SU-DHL-6 (cell line): Measurements from ENCODE around the gene YTHDF1.
"Not testable (repeated sequence)": the region's sequence is repeated elsewhere in the genome, so short reads cannot be mapped to it uniquely, and the experiment has no call there.

Experiments
- H2AFZ ChIP-seq: fragments of 200-600 bp; sonication (generic); 2 replicates; pipeline ENCODE4 v1.6.1; 2014; ENCODE audit warnings: low read depth, mild to moderate bottlenecking, moderate library complexity, mixed read lengths, antibody characterized with exemption, low read length; ENCODE audit not compliant: severe bottlenecking
- H3F3A ChIP-seq: fragments of 200-600 bp; shearing (Covaris generic); 2 replicates; pipeline ENCODE4 v1.6.0; 2016; ENCODE audit warnings: antibody characterized with exemption, mild to moderate bottlenecking; ENCODE audit not compliant: insufficient read depth
- H3K27ac ChIP-seq: fragments of 200-600 bp; sonication (generic); 2 replicates; pipeline ENCODE4 v1.5.1; 2016; ENCODE audit warnings: low read depth, mild to moderate bottlenecking, low read length, moderate library complexity, mixed read lengths
- H3K27me3 ChIP-seq: fragments of 200-600 bp; sonication (generic), shearing (Covaris generic); 2 replicates; pipeline ENCODE4 v1.6.0; 2014; ENCODE audit warnings: mild to moderate bottlenecking, low read length
- H3K36me3 ChIP-seq: fragments of 200-600 bp; sonication (generic); 2 replicates; pipeline ENCODE4 v1.6.1; 2014; ENCODE audit warnings: mild to moderate bottlenecking, low read length, mixed read lengths
- H3K4me2 ChIP-seq: fragments of 300-600, 200-600 bp; shearing (Covaris generic), sonication (generic); 2 replicates; pipeline ENCODE4 v1.6.0; 2014; ENCODE audit warnings: low read length, low read depth, mild to moderate bottlenecking; ENCODE audit not compliant: poor library complexity, severe bottlenecking
- H3K4me3 ChIP-seq: fragments of 200-600 bp; sonication (generic); 2 replicates; pipeline ENCODE4 v1.5.1; 2014; ENCODE audit warnings: antibody characterized with exemption, low read length, mild to moderate bottlenecking, mixed read lengths; ENCODE audit not compliant: insufficient read depth, poor library complexity, severe bottlenecking
- H3K79me2 ChIP-seq: fragments of 200-600 bp; sonication (generic); 2 replicates; pipeline ENCODE4 v1.6.1; 2014; ENCODE audit warnings: mild to moderate bottlenecking, low read length, moderate library complexity; ENCODE audit not compliant: insufficient read depth
- H3K9ac ChIP-seq: fragments of 200-600 bp; sonication (generic); 2 replicates; pipeline ENCODE4 v1.7.0; 2014; ENCODE audit warnings: mild to moderate bottlenecking, low read length
- H3K9me2 ChIP-seq: fragments of 200-600 bp; sonication (generic); replicated peaks from 2 replicates; pipeline ENCODE4 v1.6.1; 2014; ENCODE audit warnings: low read length; ENCODE audit not compliant: insufficient read depth
- H3K9me3 ChIP-seq: fragments of 200-600 bp; sonication (generic); 2 replicates; pipeline ENCODE4 v1.6.1; 2014; ENCODE audit warnings: low read length, mixed read lengths; ENCODE audit not compliant: insufficient read depth
- H4K20me1 ChIP-seq: fragments of 200-600 bp; sonication (generic); 2 replicates; pipeline ENCODE4 v1.6.1; 2014; ENCODE audit warnings: low read depth, mild to moderate bottlenecking, antibody characterized with exemption, low read length, moderate library complexity, mixed read lengths
- EZH2phosphoT487 ChIP-seq: fragments of 200-600 bp; sonication (generic), shearing (Covaris generic); conservative IDR thresholded peaks from 2 replicates; pipeline ENCODE4 v1.6.1; 2018; ENCODE audit warnings: mild to moderate bottlenecking, antibody characterized with exemption, low read length, moderate library complexity, mixed read lengths
- TF ChIP-seq, protein P1 (sequence below): fragments of 200-600 bp; sonication (generic); IDR thresholded peaks from one replicate; pipeline ENCODE4 v1.5.1; 2017; ENCODE audit warnings: antibody characterized with exemption, mild to moderate bottlenecking, low read length, moderate library complexity; ENCODE audit not compliant: insufficient read depth, poor library complexity, severe bottlenecking

The YTHDF1 gene

DNA sequence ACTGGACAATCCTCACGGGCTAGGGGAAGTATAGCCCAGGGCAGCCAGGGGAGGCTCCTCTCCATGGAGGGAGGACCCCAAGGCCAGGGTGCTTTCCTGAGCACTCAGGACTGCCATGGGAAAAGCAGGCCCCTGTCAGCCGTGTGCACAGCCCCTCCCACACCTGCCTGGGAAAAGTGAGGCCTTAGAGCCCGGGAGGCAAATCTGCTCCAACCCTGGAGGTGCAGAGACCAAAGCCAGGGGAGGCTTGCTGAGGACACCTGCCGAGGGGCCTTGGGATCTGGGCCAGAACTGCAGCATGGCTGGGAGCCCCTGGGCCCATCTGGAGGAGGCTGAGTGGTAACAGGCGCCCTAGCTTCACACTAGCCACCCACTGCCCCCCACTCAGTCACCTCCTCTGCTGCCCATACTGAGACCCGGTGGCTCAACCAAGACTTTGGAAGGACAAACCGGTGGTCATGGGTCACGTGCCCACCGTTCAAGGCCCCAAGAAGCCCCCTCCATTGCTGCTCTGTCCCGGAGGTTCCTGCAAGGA, 55.2 kb downstream of the YTHDF1 start:
- no peaks in the 10 kb centered on the region for H3K9me3 ChIP-seq
- H3K27me3 ChIP-seq, result no peaks in the 10 kb centered on the region
- no peaks in the 10 kb centered on the region for H3K9me2 ChIP-seq
- no peak overlapping the region for H3K4me2 ChIP-seq
- no peaks in the 10 kb centered on the region for H4K20me1 ChIP-seq
- no peak overlapping the region for H2AFZ ChIP-seq
- H3K79me2 ChIP-seq, result no peaks in the 10 kb centered on the region
- H3K36me3 ChIP-seq, result no peaks in the 10 kb centered on the region
- no peak overlapping the region for H3K27ac ChIP-seq
- no peaks in the 10 kb centered on the region for H3F3A ChIP-seq
- H3K4me3 ChIP-seq, result no peak overlapping the region
- TF ChIP-seq, protein P1, sequence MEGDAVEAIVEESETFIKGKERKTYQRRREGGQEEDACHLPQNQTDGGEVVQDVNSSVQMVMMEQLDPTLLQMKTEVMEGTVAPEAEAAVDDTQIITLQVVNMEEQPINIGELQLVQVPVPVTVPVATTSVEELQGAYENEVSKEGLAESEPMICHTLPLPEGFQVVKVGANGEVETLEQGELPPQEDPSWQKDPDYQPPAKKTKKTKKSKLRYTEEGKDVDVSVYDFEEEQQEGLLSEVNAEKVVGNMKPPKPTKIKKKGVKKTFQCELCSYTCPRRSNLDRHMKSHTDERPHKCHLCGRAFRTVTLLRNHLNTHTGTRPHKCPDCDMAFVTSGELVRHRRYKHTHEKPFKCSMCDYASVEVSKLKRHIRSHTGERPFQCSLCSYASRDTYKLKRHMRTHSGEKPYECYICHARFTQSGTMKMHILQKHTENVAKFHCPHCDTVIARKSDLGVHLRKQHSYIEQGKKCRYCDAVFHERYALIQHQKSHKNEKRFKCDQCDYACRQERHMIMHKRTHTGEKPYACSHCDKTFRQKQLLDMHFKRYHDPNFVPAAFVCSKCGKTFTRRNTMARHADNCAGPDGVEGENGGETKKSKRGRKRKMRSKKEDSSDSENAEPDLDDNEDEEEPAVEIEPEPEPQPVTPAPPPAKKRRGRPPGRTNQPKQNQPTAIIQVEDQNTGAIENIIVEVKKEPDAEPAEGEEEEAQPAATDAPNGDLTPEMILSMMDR, result no peak
- TF ChIP-seq EZH2phosphoT487, result no peak
- no peak overlapping the region for H3K9ac ChIP-seq

DNA sequence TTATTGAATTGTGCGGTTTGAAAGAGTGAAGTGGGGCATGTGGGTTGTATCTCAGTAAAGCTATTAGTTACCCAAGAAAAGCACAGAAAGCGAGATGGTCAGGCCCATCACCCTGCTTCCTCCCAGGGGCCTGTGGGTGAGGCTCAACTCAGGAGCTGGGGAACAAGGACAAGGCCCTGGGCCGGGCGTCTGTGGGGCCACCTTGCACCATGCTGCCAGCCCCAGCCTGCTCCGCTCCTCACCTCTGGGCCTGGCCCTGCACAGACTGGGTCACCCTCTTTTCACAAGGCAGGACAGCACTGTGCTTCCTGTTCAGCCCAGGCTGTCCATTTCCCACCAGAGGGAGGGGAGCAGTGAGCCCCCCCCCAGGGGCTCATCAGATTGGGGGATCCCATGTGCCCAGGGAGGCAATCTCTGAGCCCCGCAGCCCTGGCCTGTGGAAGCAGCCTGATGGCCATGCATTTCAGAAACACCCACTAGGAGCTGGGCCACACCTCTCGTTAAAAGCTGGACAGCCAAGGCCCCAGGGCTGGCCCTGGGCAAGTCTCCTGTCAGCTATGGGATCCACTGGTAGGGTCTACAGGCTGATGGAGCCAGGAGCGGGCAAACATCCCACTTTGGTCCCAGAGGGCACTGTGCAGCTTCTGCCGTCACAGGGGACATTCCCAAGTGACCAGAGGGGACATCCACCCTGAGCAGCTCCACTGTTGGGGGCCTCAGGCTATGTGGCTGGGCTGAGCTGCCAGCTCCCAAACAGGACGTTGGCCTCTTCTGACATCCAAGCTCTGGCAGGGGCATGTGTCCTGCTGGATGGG, 55.9 kb downstream of the YTHDF1 start:
- no peak overlapping the region for H3K4me2 ChIP-seq
- no peak for TF ChIP-seq EZH2phosphoT487
- TF ChIP-seq, protein P1, result no peak
- H3K9me2 ChIP-seq, result no peaks in the 10 kb centered on the region
- H3K79me2 ChIP-seq, result no peaks in the 10 kb centered on the region
- H4K20me1 ChIP-seq, result no peaks in the 10 kb centered on the region
- no peak overlapping the region for H3K9ac ChIP-seq
- no peak overlapping the region for H3K27ac ChIP-seq
- H3K36me3 ChIP-seq, result no peaks in the 10 kb centered on the region
- no peaks in the 10 kb centered on the region for H3K9me3 ChIP-seq
- H3F3A ChIP-seq, result no peaks in the 10 kb centered on the region
- H3K27me3 ChIP-seq, result no peaks in the 10 kb centered on the region
- H3K4me3 ChIP-seq, result no peak overlapping the region
- no peak overlapping the region for H2AFZ ChIP-seq

DNA sequence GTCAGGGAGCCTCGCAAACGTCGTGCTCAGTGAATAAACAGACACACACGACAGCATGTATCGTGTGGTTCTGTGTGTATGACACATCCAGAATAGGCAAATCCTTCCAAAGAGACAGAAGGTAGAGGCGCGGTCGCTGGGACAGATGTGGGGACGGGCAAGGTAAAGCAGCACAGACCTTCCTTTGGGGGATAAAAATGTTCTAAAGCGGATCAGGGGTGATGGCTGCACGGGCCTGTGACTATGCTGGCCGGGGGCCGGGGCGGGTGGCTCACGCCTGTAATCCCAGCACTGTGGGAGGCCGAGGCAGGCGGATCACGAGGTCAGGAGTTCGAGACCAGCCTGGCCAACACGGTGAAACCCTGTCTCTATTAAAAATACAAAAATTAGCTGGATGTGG, 56.7 kb downstream of the YTHDF1 start:
- H3K4me2 ChIP-seq, result not testable (repeated sequence)

DNA sequence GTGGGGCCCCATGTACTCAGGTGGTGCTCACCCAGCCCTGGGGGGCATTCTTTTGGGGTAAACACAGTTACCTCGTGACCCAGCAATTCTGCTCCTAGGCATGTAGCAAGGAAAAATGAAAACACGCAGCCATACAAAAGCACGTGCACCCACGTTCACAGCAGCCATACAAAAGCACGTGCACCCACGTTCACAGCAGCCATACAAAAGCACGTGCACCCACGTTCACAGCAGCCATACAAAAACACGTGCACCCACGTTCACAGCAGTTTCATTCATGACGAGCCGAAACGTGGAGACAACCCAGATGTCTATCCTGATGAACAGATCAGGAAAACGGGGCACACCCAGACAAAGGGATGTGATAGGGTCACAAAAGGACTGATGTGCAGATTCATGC, 57.1 kb downstream of the YTHDF1 start:
- no peak overlapping the region for H3K9ac ChIP-seq
- no peaks in the 10 kb centered on the region for H3K36me3 ChIP-seq
- H3K4me3 ChIP-seq, result no peak overlapping the region
- H3F3A ChIP-seq, result no peaks in the 10 kb centered on the region
- no peaks in the 10 kb centered on the region for H3K79me2 ChIP-seq
- no peaks in the 10 kb centered on the region for H3K9me3 ChIP-seq
- H3K27me3 ChIP-seq, result no peaks in the 10 kb centered on the region
- no peak overlapping the region for H3K4me2 ChIP-seq
- no peak overlapping the region for H3K27ac ChIP-seq
- TF ChIP-seq EZH2phosphoT487, result no peak
- TF ChIP-seq, protein P1, result no peak
- H2AFZ ChIP-seq, result no peak overlapping the region
- H4K20me1 ChIP-seq, result no peaks in the 10 kb centered on the region
- H3K9me2 ChIP-seq, result no peaks in the 10 kb centered on the region

More for the DNA sequence above, 56.7 kb downstream of the YTHDF1 start:
- not testable (repeated sequence) for H3K4me3 ChIP-seq, H3K79me2 ChIP-seq, H3K9me3 ChIP-seq, H3K9me2 ChIP-seq, H2AFZ ChIP-seq, H3K27ac ChIP-seq, H3K36me3 ChIP-seq, H3K9ac ChIP-seq, H4K20me1 ChIP-seq, H3K27me3 ChIP-seq, H3F3A ChIP-seq
